ENCODE measurements around the gene TIFAB. TPM values are rescaled to one million over a fixed set of nuclear protein-coding genes. Genes with fewer than 3 reads are reported as not detected.

Gene TIFAB
- polyA plus RNA-seq, 1 donor from 2014 or later, result not detected

- Histone ChIP-seq H3K79me2 (replicated peaks; ENCODE audit: insufficient read depth, low read length) (no peaks in the 10 kb centered on the region), H3K27ac (ENCODE audit: low read length) (no peak overlapping the region), H3K9me3 (ENCODE audit: low read length) (no peaks in the 10 kb centered on the region), H4K20me1 (ENCODE audit: insufficient read depth) (no peaks in the 10 kb centered on the region), H3K27me3 (ENCODE audit: insufficient read depth, low read depth, low read length) (peaks cover 38% of the 10 kb centered on the region), H3K4me2 (ENCODE audit: low read length) (no peak overlapping the region), H2AFZ (ENCODE audit: low read depth, low read length) (no peak overlapping the region), H3K9ac (ENCODE audit: low read length) (no peak overlapping the region), H3K4me3 (ENCODE audit: low read length) (no peak overlapping the region), H3K36me3 (ENCODE audit: insufficient read depth, low read length) (no peaks in the 10 kb centered on the region), H3K9me2 (ENCODE audit: insufficient read depth, low read length) (no peaks in the 10 kb centered on the region), H3F3A (ENCODE audit: insufficient read depth, low read length, poor library complexity, severe bottlenecking) (no peaks in the 10 kb centered on the region)
- TF ChIP-seq EZH2 (IDR thresholded peaks at IDR 0.05; ENCODE audit: borderline replicate concordance, insufficient read depth, low read length, poor library complexity, severe bottlenecking), result no peak
- no peak for TF ChIP-seq SMC3 (conservative IDR thresholded peaks at IDR 0.05; ENCODE audit: poor library complexity)
- no peak for TF ChIP-seq CTCF (IDR thresholded peaks at IDR 0.05; ENCODE audit: poor library complexity, severe bottlenecking)
- TF ChIP-seq REST (IDR thresholded peaks at IDR 0.05; ENCODE audit: borderline replicate concordance), result no peak
- TF ChIP-seq POLR2AphosphoS5 (IDR thresholded peaks at IDR 0.05), result no peak
Observed at GRCh38 chr5:135461481-135462151, 9.5 kb upstream of the TIFAB start.

DNA sequence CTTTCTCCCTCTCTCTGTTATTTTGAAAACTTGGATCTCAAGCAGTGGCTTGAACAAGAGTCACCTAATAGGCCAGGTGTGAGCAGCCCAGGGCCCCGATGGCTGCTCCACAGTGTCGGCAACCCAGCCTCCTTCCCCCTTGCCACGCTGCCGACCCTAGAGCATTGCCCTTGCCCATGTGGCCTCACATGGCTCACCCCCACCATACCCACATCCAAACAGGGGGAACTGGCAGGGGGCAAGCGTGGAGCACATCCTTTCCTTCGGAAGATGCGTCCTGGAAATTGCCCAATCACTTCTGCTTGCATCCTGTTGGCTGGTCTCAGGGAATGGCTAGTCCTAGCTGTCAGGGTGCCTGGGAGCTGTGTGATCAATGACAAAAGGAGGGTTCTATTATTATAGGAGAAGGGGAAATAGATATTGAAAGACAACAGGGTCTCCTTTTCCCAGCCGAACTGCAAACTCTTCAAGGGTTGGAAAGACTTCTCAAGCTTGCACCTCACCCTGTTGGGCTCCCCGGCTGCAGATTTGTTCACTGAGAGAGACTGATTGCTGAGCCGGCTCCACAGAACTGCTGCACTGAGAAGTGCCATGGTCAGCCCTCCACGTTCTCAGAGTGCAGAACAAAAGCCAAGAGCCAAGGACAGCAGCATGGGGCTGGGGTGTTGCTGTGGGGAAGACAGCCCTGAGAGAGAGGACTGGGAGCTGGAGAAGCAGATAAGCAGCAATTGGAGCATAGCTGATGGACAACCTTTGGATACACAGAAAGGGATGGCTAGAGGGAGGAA lies 8.3 kb upstream of the TIFAB start:
- H3F3A ChIP-seq (ENCODE audit: insufficient read depth, low read length, poor library complexity, severe bottlenecking), result no peaks in the 10 kb centered on the region
- H3K9me2 ChIP-seq (ENCODE audit: insufficient read depth, low read length), result no peaks in the 10 kb centered on the region
- no peak overlapping the region for H2AFZ ChIP-seq (ENCODE audit: low read depth, low read length)
- no peaks in the 10 kb centered on the region for H3K79me2 ChIP-seq (replicated peaks; ENCODE audit: insufficient read depth, low read length)
- H3K4me2 ChIP-seq (ENCODE audit: low read length), result no peak overlapping the region
- no peaks in the 10 kb centered on the region for H3K36me3 ChIP-seq (ENCODE audit: insufficient read depth, low read length)
- H3K27me3 ChIP-seq (ENCODE audit: insufficient read depth, low read depth, low read length), result peaks cover 32% of the 10 kb centered on the region
- no peak overlapping the region for H3K27ac ChIP-seq (ENCODE audit: low read length)
- H3K4me3 ChIP-seq (ENCODE audit: low read length), result no peak overlapping the region
- TF ChIP-seq POLR2AphosphoS5 (IDR thresholded peaks at IDR 0.05) (no peak), EZH2 (IDR thresholded peaks at IDR 0.05; ENCODE audit: borderline replicate concordance, insufficient read depth, low read length, poor library complexity, severe bottlenecking) (no peak), SMC3 (conservative IDR thresholded peaks at IDR 0.05; ENCODE audit: poor library complexity) (no peak), MXI1 (conservative IDR thresholded peaks at IDR 0.05; ENCODE audit: poor library complexity, severe bottlenecking) (no peak), RAD21 (conservative IDR thresholded peaks at IDR 0.05) (no peak), TAF1 (IDR thresholded peaks at IDR 0.05; ENCODE audit: low read depth) (no peak), EP300 (conservative IDR thresholded peaks at IDR 0.05; ENCODE audit: poor library complexity, severe bottlenecking) (no peak), REST (IDR thresholded peaks at IDR 0.05; ENCODE audit: borderline replicate concordance) (no peak), CTCF (IDR thresholded peaks at IDR 0.05; ENCODE audit: poor library complexity, severe bottlenecking) (no peak)
- no peaks in the 10 kb centered on the region for H4K20me1 ChIP-seq (ENCODE audit: insufficient read depth)
- no peaks in the 10 kb centered on the region for H3K9me3 ChIP-seq (ENCODE audit: low read length)
- no peak overlapping the region for H3K9ac ChIP-seq (ENCODE audit: low read length)

All from neural cell (in vitro differentiated cells).